HG02981 (cell line): Measurements from ENCODE around the gene MAN2A1.
A peak's percentile ranks its signal among the peaks of the same experiment; 100 is the strongest.
"Not testable (repeated sequence)": the region's sequence is repeated elsewhere in the genome, so short reads cannot be mapped to it uniquely, and the experiment has no call there.

Source experiments
- ATAC-seq: cut with Tn5 transposase; IDR thresholded peaks from one replicate; pipeline ENCODE4 v1.9.1; 2021; ENCODE audit warnings: mild to moderate bottlenecking, moderate library complexity; ENCODE audit not compliant: unreplicated experiment

MAN2A1 gene

DNA sequence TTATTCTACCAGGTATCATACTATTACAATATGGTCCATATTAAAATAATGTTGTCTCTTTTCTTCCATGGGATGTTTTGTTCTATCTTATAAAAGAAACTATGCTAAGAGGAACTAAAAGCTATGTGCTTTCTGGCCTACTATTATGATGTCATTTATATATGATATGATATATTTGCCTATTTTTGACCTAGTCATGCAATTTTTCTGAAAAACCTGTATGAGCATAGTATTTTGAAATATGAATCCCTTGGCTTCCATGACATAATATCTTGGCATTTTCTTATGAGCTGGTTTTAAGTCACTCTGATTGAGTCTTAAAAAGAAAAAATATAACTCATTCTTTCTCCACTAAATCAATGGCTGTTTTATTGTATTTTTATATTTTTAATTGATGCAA is 60.7 kb downstream of the MAN2A1 start:
- ATAC-seq: no peak

DNA sequence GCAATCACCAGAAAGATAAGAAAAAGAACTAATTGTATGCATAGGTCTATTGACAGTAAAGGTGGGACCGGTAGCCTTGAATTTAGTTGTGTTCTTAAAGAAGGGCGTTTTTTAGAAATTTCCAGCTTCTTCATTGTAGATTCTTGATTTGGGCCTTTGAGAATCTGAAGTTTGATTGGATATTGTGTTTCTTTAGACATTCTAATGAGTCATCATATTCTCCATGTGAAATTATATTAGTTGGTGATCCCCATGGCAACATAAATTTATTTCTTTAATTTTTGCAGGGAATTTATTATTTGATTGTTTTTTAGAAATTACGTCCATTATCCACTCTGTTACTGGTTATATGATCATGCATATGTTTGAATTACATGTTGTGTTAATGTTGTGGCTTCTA is 63.6 kb downstream of the MAN2A1 start:
- ATAC-seq: no peak

DNA sequence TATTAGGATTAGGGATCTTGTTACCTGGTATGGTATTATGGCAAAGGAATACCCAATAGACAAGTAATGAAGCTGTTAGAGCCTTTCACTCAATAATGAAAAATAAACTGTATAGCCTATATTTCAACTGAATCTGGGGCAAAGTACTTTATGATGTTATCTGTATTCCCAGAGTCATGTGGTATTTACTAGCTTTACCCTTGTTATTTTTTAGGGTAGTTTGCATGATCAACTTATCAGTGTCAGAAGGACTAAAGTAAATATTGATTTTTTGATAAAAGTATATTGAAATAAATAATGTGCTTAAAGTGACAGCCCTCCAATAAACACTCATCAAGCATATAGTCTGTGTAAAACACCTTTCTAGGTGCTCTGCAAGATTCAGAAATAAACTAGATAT is 64.6 kb downstream of the MAN2A1 start:
- ATAC-seq: no peak

DNA sequence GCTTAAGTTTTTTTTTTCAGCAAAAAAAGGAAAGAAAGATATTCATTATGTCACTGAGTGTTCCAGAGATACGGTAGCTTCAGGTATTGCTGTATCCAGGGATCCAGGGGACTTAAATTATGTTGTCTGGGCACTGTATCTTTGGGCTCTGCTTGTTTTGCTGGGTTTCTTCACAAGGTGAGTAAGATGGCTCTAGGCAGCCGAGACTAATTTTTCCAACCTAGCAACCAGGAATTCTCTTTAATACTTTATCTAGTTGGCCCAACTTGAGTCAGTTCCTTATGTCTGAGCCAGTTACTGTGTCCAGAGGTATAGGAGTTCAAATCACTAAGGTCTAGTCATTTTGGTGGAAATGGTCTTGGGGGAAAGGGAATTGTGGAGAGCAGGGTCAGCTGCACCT is 66.0 kb downstream of the MAN2A1 start:
- no peak for ATAC-seq

DNA sequence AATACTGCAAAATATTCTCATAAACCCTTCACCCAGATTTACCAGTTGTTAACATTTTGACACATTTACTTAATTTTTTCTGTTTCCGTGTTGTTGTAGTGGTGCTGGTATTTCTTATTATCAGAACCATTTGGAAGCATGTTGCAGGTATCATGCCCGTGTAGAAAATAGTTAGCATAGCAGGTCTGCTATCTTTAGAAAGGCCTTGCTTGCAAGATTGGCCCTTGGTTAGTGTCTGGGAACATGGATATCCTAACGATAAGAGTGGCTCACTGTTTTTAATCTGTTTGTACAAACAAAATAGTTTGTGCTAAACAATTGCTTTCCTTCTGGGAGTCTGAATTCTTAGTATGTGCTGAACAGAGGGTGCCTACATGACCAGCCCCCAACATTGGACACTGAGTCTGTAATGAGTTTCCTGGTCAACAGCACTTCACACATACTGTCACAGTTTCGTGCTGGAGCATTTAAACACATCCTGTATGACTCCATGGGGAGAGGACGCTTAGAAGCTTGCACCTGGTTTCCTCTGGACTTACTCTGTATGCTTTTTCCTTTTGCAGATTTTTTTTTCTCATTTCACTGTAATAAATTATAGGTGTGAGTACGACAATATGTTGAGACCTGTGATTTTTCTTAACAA is 66.9 kb downstream of the MAN2A1 start:
- ATAC-seq: no peak

DNA sequence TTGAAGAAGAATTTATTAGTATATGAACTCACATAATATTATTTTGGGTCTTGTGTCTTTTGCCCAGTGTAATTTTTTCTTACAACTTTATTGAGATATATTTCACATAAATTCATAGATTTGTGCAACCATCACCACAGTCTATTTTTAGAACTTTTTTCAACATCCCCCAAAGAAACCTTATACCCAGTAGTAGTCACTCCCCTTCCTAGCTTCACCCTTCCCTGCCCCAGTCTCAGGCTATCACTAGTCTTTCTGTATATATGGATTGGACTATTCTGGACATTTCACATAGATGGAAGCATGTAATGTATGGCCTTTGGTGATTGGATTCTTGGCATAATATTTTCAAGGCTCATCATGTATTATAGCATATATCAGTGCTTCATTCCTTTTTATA is 67.8 kb downstream of the MAN2A1 start:
- no peak for ATAC-seq

DNA sequence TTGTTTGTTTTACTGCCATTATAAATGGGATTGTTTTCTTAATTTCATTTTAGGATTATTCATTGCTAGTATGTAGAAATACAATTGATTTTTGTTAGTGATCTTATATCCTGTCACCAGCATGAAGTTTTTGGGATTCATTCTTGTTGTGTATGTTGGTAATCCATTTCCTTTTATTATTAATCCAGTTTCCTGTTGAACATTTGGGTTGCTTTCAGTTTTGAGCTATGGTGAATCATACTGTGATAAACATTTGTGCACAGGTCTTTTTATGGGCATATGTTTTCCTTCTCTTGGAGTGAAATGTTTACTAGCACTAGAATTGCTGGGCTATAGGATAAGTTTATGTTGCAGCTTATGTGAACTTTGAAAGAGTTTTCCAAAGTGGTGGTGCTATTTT is 69.6 kb downstream of the MAN2A1 start:
- ATAC-seq: peak; percentile 73

DNA sequence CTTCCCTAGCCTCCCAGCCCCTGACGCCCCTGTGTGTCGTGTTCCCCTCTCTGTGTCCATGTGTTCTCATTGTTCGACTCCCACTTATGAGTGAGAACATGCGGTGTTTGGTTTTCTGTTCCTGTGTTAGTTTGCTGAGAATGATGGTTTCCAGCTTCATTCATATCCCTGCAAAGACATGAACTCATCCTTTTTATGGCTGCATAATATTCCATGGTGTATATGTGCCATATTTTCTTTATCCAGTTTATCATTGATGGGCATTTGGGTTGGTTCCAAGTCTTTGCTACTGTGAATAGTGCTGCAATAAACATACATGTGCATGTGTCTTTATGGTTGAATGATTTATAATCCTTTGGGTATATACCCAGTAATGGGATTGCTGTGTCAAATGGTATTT is 70.4 kb downstream of the MAN2A1 start:
- not testable (repeated sequence) for ATAC-seq

DNA sequence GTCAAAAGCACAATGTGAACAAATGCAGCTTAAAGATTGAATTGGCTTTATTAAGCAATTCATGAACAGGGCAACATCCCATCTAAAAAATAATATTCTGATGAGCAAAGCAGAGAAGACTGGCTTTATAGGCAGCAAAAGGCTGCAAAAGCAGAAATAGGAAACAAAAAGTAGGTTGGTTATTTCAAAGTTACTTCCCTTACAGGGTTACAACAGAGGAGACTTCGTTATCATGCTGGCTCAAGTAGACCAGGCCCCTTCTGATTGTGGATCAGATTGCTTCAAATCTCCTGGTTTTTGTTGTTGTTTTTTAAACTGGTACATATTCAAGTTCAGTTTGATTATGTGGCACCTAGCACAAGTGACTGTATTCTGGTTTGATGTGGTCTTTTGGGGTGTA is 73.1 kb downstream of the MAN2A1 start:
- ATAC-seq: no peak

DNA sequence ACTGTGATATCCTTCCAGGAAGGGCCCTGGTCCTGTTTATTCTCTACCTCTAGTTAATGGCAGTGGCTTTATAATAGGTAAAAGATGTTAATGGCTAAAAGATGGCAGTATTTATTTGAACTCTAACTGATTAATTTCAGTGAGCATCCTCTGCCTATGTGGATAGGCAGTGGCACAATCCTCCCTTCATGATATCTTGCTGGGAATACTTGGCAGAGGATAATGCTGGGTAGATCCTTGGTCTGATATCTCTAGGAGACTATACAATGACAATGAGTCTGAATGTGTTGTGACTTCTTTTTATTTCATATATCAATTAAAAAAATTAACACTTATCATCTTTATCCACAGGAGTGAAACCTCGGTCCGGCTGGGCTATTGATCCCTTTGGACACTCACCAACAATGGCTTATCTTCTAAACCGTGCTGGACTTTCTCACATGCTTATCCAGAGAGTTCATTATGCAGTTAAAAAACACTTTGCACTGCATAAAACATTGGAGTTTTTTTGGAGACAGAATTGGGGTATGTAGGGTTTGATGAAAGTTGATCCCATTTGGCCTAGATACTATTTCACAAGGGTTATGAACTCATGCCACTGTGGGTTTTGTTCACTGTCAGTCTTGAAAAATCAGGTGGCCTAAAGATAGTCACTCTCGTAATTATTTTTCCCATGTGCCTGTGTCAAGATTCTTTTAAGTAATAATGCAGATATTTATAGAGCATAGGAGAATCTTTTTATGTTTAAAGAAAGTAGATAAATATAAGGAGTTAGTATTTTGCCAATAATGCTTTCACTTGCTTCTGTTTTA is 77.7 kb downstream of the MAN2A1 start:
- no peak for ATAC-seq

DNA sequence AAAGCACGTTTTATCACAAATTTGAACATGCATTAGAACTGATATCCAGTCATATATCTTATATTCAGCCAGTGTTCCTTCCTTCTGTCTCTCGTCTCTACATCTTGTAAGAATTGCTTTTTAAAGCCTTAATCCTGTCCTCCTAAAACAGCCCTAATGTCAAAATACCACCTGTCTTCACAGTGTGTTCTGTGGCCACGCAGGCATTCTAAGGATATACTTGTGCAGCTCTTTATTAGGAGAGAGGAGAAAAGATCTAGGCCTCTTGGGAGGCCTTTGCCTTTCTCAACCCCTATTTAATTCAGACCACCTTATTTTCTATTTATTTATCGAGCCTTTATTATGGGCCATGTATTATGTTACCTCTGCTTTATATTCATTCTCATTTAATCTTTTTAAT is 78.3 kb downstream of the MAN2A1 start:
- ATAC-seq: no peak

DNA sequence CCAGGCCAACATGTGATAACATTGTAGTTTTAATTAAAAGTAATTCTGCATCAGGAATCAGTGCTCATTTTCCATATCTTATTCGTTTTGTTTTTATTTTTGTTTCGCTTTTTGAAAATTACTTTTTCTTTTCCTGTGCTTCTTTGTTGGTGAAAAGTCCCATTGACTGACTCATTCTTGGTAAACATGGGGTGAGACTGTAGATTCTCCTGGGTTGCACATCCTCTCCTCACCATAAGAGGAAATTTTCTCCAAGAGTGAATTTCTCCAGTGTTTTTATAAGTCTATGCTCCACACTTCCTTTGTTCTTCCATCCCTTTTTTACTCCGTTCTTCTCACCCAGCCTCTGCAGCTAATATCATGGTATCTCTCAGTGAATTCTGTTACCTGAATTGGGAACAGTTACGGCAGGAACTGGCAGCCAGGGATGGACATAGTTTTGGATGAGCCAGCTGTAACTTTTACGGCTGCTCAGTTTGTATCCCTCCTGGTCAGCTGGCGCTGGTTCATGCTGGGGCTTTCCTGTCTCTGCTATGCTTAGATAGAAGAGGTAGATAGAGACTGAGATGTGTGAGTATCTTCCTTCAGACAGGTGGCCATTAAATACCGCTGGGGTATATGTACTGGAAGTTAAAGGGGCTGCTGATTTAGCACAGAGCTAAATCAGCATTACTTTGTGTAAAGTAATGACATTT is 80.0 kb downstream of the MAN2A1 start:
- ATAC-seq: no peak

DNA sequence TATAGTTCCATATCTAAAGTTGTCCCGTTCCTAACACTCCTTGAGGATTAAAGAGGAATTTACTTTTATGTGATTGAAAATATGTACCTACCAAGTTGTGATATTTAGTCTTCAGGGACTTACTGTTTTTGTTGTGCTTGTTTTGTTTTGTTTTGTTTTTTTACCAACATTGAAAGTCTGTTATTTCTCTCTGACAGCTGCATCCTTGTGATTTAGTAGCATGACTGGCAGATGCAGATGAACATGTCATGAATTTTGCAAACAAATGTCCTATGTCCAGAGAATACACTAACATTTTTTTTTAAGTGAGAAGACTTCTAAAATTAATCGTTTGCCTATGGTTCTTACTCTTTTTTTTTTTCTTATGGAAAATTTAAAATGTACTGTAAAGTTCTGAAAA is 85.4 kb downstream of the MAN2A1 start:
- ATAC-seq: no peak

DNA sequence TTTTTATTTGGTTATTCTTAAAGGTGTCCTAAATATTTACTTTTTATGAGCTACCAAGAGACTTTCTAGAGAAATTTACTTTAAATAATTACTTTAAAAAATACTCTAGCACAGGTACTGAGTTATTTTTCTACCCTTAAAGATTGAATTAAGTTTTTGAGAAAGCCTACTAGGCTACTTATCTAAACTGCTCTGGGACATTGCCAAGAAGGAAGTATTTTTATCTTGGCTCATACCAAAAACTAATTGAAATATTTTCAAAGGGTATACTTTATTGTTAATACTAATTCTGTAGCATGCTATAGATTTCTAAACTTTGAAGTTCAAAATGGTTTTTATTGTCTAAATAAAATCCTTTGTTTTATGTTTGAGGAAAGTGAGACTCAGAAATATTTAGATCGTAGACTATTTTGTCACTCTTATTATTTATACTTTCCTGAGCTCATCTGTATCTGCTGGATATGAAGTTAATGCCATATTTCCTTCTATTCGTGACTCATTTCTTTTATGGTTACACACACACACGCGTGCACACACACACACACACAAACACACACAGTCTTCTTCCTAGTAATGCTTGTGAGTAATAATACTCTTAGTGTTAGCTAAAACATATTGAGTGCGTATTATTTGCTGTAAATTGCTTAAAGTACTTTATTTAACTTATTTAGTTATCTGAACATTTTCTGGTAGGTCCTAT is 89.5 kb downstream of the MAN2A1 start:
- ATAC-seq: no peak

DNA sequence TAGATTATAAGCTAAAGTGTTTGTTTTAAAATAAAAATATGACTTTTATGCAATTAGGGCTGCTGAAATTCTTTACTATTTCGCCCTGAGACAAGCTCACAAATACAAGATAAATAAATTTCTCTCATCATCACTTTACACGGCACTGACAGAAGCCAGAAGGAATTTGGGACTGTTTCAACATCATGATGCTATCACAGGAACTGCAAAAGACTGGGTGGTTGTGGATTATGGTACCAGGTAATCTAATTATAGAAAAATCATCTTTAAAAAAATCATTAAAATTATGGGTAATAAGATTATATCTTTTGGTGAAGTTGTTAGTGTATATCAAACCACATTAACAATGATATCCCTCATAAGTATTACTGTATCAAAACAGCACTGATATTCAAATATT is 95.0 kb downstream of the MAN2A1 start:
- ATAC-seq: no peak

DNA sequence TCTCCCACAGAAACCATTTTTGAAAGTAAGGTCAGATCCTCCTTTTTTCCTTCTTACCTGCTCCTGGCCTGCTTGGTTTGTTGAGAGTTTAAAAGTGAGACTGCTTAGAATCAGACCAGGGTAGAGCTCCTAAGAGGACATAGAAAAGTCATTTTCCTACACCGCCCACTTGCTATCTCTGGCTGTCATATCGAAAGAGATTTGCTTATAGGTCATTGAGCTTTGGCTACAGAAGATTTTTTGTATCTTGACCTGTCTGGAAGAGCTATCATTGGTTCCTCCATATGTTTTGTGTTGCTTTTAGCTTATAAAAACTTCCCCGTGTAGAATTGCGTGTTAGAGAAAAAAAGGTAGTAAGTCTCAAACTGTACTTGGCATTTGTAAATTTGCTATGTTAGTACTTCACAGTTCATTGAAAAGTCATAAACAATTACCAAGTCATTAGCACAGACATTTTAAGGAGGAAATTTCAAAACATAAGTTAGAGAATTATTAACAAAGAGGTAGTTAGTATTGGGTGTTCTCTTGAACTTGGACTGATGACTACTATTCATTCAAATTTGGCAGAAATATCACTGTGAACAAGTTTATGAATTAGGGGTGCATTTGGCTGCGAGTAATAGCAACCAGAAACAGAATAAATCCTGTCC is 96.6 kb downstream of the MAN2A1 start:
- ATAC-seq: no peak

DNA sequence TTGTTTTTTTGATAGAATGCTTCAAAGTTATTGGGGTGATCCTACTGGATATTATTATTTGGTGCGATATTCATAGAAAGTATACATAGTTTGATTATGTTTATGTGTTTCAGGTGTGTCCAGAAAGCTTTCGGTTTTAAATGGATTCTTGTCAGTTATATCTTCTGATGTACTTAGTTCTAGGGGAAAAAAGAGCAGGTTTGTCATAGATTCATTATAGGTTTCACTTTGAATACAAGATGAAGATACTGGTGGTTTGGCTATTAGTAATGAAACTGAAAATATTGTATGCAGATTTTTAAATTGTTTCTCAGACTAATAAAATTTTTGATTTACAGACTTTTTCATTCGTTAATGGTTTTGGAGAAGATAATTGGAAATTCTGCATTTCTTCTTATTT is 98.9 kb downstream of the MAN2A1 start:
- ATAC-seq: peak; percentile 96

DNA sequence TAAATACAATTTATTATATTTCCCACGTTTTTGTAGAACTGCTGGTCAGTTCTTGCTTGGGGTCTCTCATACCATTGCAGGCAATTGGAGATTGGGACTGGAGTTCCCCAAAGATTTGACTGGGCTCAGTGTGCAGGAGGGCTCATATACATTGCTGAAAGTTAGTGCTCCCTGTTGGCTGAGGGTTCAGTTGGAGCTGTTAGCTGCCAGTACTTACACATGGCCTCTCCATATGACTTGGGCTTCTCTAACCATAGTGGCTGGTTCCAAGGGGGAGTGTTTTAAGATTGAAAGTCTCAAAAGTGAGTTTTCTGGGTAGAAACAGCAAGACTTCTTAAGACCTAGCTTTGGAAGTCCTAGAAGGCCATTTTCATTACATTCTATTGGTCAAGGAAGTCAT is 102.9 kb downstream of the MAN2A1 start:
- no peak for ATAC-seq

DNA sequence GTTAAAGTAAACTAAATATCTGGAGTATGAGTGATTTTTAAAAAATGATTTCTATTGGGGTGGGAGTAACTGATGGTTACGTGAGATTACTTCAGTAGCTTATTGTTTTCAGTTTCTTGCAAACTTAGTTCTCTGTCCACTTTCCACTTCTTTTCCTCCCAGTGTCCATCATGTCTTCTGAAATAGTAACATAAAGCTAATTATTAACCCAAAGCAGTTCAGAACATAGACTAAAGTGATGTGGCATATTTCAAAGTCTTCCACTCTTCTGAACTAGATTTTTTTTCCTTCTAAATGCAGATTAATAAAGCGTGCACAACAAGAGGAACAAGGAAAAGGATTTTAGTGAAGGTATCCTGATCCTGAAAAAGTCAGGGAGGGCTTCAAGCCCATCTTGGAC is 114.1 kb downstream of the MAN2A1 start:
- no peak for ATAC-seq

DNA sequence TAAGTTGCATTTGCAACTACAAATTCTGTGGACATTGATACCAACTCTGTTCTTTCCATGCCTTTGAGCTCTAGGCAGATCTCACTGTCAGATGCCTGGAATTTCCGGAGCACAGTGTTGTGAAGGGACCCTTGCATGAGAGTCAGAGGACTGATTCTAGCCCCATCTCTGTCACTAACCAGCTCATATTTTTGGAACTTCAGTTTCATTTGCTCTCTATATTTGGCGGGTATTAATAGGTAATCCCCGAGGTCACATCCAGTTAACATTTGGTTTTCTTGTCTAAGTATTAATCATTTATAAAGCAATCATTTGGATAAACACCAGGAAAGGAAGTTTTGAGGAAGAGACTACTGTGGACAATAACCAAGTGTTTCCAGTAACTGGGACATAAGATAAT is 115.7 kb downstream of the MAN2A1 start:
- peak; percentile 69 for ATAC-seq

DNA sequence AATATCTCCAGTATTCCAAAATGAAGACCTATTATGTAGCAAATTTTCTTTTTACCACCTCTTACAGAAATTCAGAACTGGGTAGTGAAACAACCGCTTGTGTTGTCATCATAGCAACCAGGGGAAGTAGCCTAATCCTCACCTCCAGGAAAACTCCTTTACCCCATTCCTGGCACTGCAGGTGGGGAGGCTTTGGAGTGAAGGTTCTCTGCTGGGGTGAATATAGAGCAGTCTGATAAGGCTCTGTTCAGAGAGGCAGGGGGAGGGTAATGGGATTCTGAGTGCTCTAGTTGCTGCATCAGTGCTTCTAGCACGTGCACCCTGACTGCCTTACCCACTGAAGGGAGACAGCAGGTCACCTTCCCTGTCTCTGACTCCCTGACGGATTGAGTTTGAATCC is 116.2 kb downstream of the MAN2A1 start:
- peak; percentile 51 for ATAC-seq
